Testis (tissue), 2 donors: ENCODE data around the gene CNKSR3.

Source experiments
- CTCF ChIP-seq, 3 experiments: fragments of 450-650 bp in 2 of 3; fragments of 200-600 bp in 1 of 3; sonication (generic) in 1 of 3; IDR thresholded peaks; one replicate each; pipeline ENCODE4 v1.5.1; 2016 to 2019; ENCODE audit warnings: antibody characterized with exemption in 3 of 3, mild to moderate bottlenecking in 2 of 3, moderate library complexity in 1 of 3
- POLR2A ChIP-seq: fragments of 450-650 bp; IDR thresholded peaks from one replicate; pipeline ENCODE4 v1.6.1; 2017; ENCODE audit warnings: antibody characterized with exemption, mild to moderate bottlenecking, moderate library complexity

- TF ChIP-seq CTCF (IDR thresholded peaks at IDR 0.05) (no peak), POLR2A (no peak)
Measured at GRCh38 chr6:154434662-154435061, 75.8 kb downstream of the CNKSR3 start.
